ENCODE data around the gene MFSD1.

DNA sequence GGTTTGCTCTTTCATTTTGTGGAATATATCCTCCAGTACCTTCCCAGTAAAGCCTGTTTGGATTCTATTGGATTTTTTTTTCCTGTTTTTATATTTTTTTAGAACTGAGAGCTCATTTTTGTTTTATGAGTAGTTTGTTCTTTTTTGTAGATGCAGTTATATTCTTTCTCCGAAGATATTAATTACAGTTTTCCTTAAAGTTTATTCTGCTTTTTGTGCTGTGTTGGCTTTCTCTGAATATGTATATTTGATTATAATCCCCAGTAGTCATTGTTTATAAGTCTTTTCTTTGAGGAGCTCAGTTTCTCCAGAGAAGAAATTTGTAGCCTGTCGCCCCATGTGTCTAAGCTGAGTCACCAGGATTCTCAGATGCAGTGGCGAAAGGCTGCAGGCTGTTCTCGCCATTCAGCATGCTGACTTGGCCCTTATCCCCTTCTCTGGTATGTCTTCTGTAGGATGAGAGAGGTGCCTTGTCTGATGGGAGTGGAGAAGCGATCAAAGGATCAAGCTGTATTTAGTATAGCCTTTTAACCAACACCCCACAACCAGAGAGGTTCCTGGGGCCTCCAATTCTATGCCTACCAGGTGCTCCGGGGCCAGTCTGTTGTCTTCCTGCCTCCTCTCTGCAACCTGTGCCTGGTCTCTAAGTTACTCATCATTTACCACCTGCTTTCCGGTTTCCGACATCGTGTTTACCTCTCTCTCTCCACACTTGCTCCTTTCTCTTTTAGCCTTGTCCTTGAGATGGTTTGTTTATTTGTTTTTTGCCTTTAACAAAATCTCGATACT is 31.7 kb upstream of the MFSD1 start:
- TF ChIP-seq CTCF (IDR thresholded peaks at IDR 0.05): no peak
- TF ChIP-seq POLR2A (IDR thresholded peaks at IDR 0.05): no peak
- TF ChIP-seq POLR2AphosphoS5 (IDR thresholded peaks at IDR 0.05): no peak
- TF ChIP-seq EP300 (IDR thresholded peaks at IDR 0.05): no peak

All from upper lobe of left lung (tissue), 4 donors.